H1 (cell line): ENCODE results near the gene SLC2A13. TPM values are rescaled to one million over a fixed set of nuclear protein-coding genes. Genes with fewer than 3 reads are reported as not detected.

Source experiments
- CTCF ChIA-PET: fragments of 300-600 bp; sonication (Branson Sonifier 250); formaldehyde crosslinking; loops from one replicate; lab custom pipeline; 2021; ENCODE audit not compliant: partially characterized antibody; lab: Charles Lee
- POLR2A ChIA-PET: fragments of 300-600 bp; sonication (Branson Sonifier 250); formaldehyde crosslinking; loops from one replicate; lab custom pipeline; 2021; ENCODE audit warnings: inconsistent platforms; ENCODE audit not compliant: partially characterized antibody; lab: Charles Lee
- DNase-seq, 2 experiments: peaks; one replicate each; pipeline versions ENCODE4 v3.0.0 to v3.0.0-alpha.2; 2010 to 2022; ENCODE audit warnings: low spot score in 2 of 2, low read depth in 1 of 2, mixed read lengths in 1 of 2
- FAIRE-seq: peaks from 2 replicates; lab custom pipeline; 2011; peaks lifted over from hg19 to GRCh38; lab: Jason Lieb, UNC
- H2AFZ ChIP-seq: 2 replicates; pipeline ENCODE4 v1.8.1; 2012; ENCODE audit warnings: low read length, inconsistent platforms
- H2AK5ac ChIP-seq: 2 replicates; pipeline ENCODE4 v1.6.1; 2013; ENCODE audit warnings: low read depth, low read length
- H2BK120ac ChIP-seq: replicated peaks from 2 replicates; pipeline ENCODE3; 2013; ENCODE audit warnings: low read depth, low read length, inconsistent platforms
- H2BK12ac ChIP-seq: 2 replicates; pipeline ENCODE4 v1.6.1; 2013; ENCODE audit warnings: low read depth, low read length
- H2BK15ac ChIP-seq: 2 replicates; pipeline ENCODE4 v1.6.1; 2013; ENCODE audit warnings: low read length
- H2BK20ac ChIP-seq: 2 replicates; pipeline ENCODE4 v1.6.1; 2013; ENCODE audit warnings: low read length
- H2BK5ac ChIP-seq: 2 replicates; pipeline ENCODE4 v1.6.1; 2013; ENCODE audit warnings: low read depth, low read length
- H3K14ac ChIP-seq: 2 replicates; pipeline ENCODE4 v1.6.1; 2013; ENCODE audit warnings: inconsistent platforms; ENCODE audit not compliant: insufficient read length
- H3K18ac ChIP-seq: 2 replicates; pipeline ENCODE4 v1.6.1; 2013; ENCODE audit warnings: low read length; ENCODE audit errors: extremely low read depth
- H3K23ac ChIP-seq: 2 replicates; pipeline ENCODE4 v1.6.1; 2013; ENCODE audit warnings: inconsistent platforms; ENCODE audit not compliant: insufficient read length
- H3K23me2 ChIP-seq: 2 replicates; pipeline ENCODE4 v1.6.1; 2013; ENCODE audit warnings: low read depth, low read length
- H3K27ac ChIP-seq: 2 replicates; pipeline ENCODE4 v1.6.1; 2011; ENCODE audit warnings: low read depth, low read length, inconsistent platforms
- H3K27me3 ChIP-seq, 4 experiments: replicated peaks in 1 of 4; 1 replicate in 1 of 4; 2 replicates in 3 of 4; pipeline versions ENCODE4 v1.6.1 to v1.8.1; 2011 to 2013; ENCODE audit warnings: low read length in 3 of 4, mild to moderate bottlenecking in 3 of 4, inconsistent platforms in 2 of 4, mixed read lengths in 2 of 4, moderate library complexity in 1 of 4; ENCODE audit not compliant: control insufficient read depth in 3 of 4, insufficient read depth in 3 of 4; ENCODE audit errors: extremely low read depth in 1 of 4
- H3K36me3 ChIP-seq, 4 experiments: 2 replicates each; pipeline versions ENCODE4 v1.6.1 to v1.8.1; 2011 to 2013; ENCODE audit warnings: mild to moderate bottlenecking in 4 of 4, low read length in 3 of 4, moderate library complexity in 2 of 4, control low read depth in 1 of 4, inconsistent platforms in 1 of 4; ENCODE audit not compliant: insufficient read depth in 4 of 4, control insufficient read depth in 2 of 4
- H3K4ac ChIP-seq: replicated peaks from 2 replicates; pipeline ENCODE3; 2013; ENCODE audit warnings: low read length, low read depth, mixed read lengths, inconsistent platforms; ENCODE audit not compliant: insufficient read length
- H3K4me1 ChIP-seq, 4 experiments: replicated peaks in 1 of 4; 1 replicate in 1 of 4; 2 replicates in 3 of 4; pipeline versions ENCODE4 v1.6.1 to v1.8.1; 2011 to 2013; ENCODE audit warnings: low read length in 3 of 4, inconsistent platforms in 2 of 4, mixed read lengths in 1 of 4; ENCODE audit not compliant: insufficient read depth in 4 of 4, control insufficient read depth in 3 of 4
- H3K4me2 ChIP-seq, 2 experiments: 2 replicates each; pipeline versions ENCODE4 v1.6.1 to v1.8.1; 2011 to 2013; ENCODE audit warnings: low read depth in 2 of 2, low read length in 2 of 2, control low read depth in 1 of 2, inconsistent platforms in 1 of 2, mild to moderate bottlenecking in 1 of 2; ENCODE audit not compliant: insufficient read depth in 1 of 2
- H3K4me3 ChIP-seq, 4 experiments: fragments of 200-600, 300-600 bp in 1 of 4; sonication (generic), shearing (Covaris generic), sonication (Bioruptor Twin) in 1 of 4; 2 replicates each; pipeline versions ENCODE4 v1.5.1 to v1.8.1; 2011 to 2016; ENCODE audit warnings: low read length in 4 of 4, low read depth in 3 of 4, control low read depth in 2 of 4, inconsistent platforms in 2 of 4, mild to moderate bottlenecking in 2 of 4, mixed read lengths in 1 of 4, moderate library complexity in 1 of 4; ENCODE audit not compliant: insufficient read depth in 2 of 4; ENCODE audit errors: extremely low read depth in 1 of 4
- H3K56ac ChIP-seq: replicated peaks from 2 replicates; pipeline ENCODE3; 2013; ENCODE audit warnings: low read depth, mild to moderate bottlenecking, mixed read lengths, low read length, inconsistent platforms; ENCODE audit not compliant: insufficient read length
- H3K79me1 ChIP-seq: 2 replicates; pipeline ENCODE4 v1.6.1; 2013; ENCODE audit warnings: low read depth, low read length, control low read depth
- H3K79me2 ChIP-seq, 2 experiments: 2 replicates each; pipeline versions ENCODE4 v1.6.1 to v1.8.1; 2012 to 2013; ENCODE audit warnings: low read length in 2 of 2, mild to moderate bottlenecking in 2 of 2, inconsistent platforms in 1 of 2; ENCODE audit not compliant: insufficient read depth in 2 of 2, control insufficient read depth in 1 of 2
- H3K9ac ChIP-seq, 4 experiments: replicated peaks in 1 of 4; 1 replicate in 1 of 4; 2 replicates in 3 of 4; pipeline versions ENCODE4 v1.6.1 to v1.8.1; 2011 to 2013; ENCODE audit warnings: low read depth in 3 of 4, low read length in 3 of 4, control low read depth in 2 of 4, mild to moderate bottlenecking in 2 of 4, moderate library complexity in 2 of 4, inconsistent platforms in 1 of 4; ENCODE audit errors: extremely low read depth in 1 of 4
- H3K9me3 ChIP-seq, 2 experiments: 2 replicates each; pipeline versions ENCODE4 v1.6.1 to v1.8.1; 2012 to 2013; ENCODE audit warnings: mild to moderate bottlenecking in 2 of 2, moderate library complexity in 2 of 2, control low read depth in 1 of 2, inconsistent platforms in 1 of 2, low read depth in 1 of 2, low read length in 1 of 2, mixed read lengths in 1 of 2; ENCODE audit not compliant: insufficient read depth in 2 of 2
- H4K20me1 ChIP-seq, 2 experiments: replicated peaks in 1 of 2; 2 replicates each; pipeline versions ENCODE3 to v1.8.1; 2011 to 2013; ENCODE audit warnings: inconsistent platforms in 2 of 2, low read length in 2 of 2, mild to moderate bottlenecking in 1 of 2; ENCODE audit not compliant: insufficient read depth in 2 of 2, control insufficient read depth in 1 of 2
- H4K5ac ChIP-seq: 2 replicates; pipeline ENCODE4 v1.6.1; 2013; ENCODE audit warnings: low read length, low read depth, mixed read lengths, inconsistent platforms; ENCODE audit not compliant: insufficient read length
- H4K8ac ChIP-seq: 2 replicates; pipeline ENCODE4 v1.8.0; 2013; ENCODE audit warnings: mild to moderate bottlenecking, moderate library complexity, low read length, inconsistent platforms; ENCODE audit not compliant: insufficient read depth; ENCODE audit errors: extremely low read depth
- H4K91ac ChIP-seq: replicated peaks from 2 replicates; pipeline ENCODE3; 2013; ENCODE audit warnings: low read length, mixed read lengths, inconsistent platforms; ENCODE audit not compliant: insufficient read length
- CBX5 ChIP-seq: fragments of 300-800, 300-1000 bp; sonication (generic); IDR thresholded peaks from 2 replicates; pipeline ENCODE4 v1.7.1; 2016; ENCODE audit warnings: antibody characterized with exemption, low read length, low read depth
- EZH2 ChIP-seq: fragments of 200-600 bp; sonication (generic); IDR thresholded peaks from 2 replicates; pipeline ENCODE4 v1.7.1; 2012; ENCODE audit warnings: low read depth, mild to moderate bottlenecking, moderate library complexity, low read length, inconsistent platforms; ENCODE audit not compliant: severe bottlenecking
- FOSL1 ChIP-seq: IDR thresholded peaks from 2 replicates; pipeline ENCODE4 v1.6.1; 2011; ENCODE audit warnings: mild to moderate bottlenecking, low read depth, low read length, moderate library complexity; ENCODE audit not compliant: insufficient read depth
- RBBP5 ChIP-seq: IDR thresholded peaks from 2 replicates; pipeline ENCODE4 v1.7.1; 2012; ENCODE audit warnings: low read depth, mild to moderate bottlenecking, inconsistent platforms, low read length, moderate library complexity, borderline replicate concordance
- TAF7 ChIP-seq: optimal IDR thresholded peaks from 2 replicates; pipeline ENCODE3; 2011; ENCODE audit warnings: low read depth, mild to moderate bottlenecking, inconsistent platforms, low read length, moderate library complexity, borderline replicate concordance
- TCF12 ChIP-seq: IDR thresholded peaks from 2 replicates; pipeline ENCODE4 v1.6.1; 2011; ENCODE audit warnings: low read depth, mild to moderate bottlenecking, low read length
- TEAD4 ChIP-seq: IDR thresholded peaks from 2 replicates; pipeline ENCODE4 v1.6.1; 2012; ENCODE audit warnings: low read depth, low read length, inconsistent platforms, mixed read lengths
- ZNF274 ChIP-seq: IDR thresholded peaks from 2 replicates; pipeline ENCODE4 v1.7.0; 2012; ENCODE audit warnings: low read length, borderline replicate concordance; ENCODE audit errors: extremely low read depth
- WGBS, 2 experiments: shearing (Covaris generic) in 1 of 2; methylation state at CpG; one replicate each; pipeline versions ENCODE4 v1.1.6 to v1.1.7; 2013 to 2015; ENCODE audit warnings: low lambda C conversion rate in 2 of 2, mixed read lengths in 2 of 2, inconsistent platforms in 1 of 2, low coverage in 1 of 2, missing lambda C conversion rate in 1 of 2; ENCODE audit not compliant: insufficient replicate concordance in 2 of 2, insufficient coverage in 1 of 2, insufficient read length in 1 of 2; ENCODE audit errors: extremely low coverage in 1 of 2, missing lambda C conversion rate in 1 of 2; 5-methylcytosine and 5-hydroxymethylcytosine counted together
- polyA plus RNA-seq, 7 experiments: library from polyadenylated mRNA; depleted of rRNA in 3 of 7; stranded (reverse) in 5 of 7; unstranded in 2 of 7; fragments of >200 nt in 5 of 7; fragments of 200-250 nt in 2 of 7; gene quantifications; 1 replicate in 5 of 7; 2 replicates in 1 of 7; 4 replicates in 1 of 7; pipeline versions ENCODE4 v1.2.1 to v1.2.3, GENCODE V29; 2011 to 2013; ENCODE audit warnings: missing spikeins in 2 of 7, mixed read lengths in 2 of 7
- total RNA-seq: library from RNA; stranded (reverse); fragmentation: NEBNext Ultra II Directional; extraction: Animal tissue kit (Norgen Biotek cat#: 25700); gene quantifications from 2 replicates; pipeline ENCODE4 v1.2.1, GENCODE V29; 2021

SLC2A13 gene
- total and polyA plus RNA-seq, 2 of the 8 experiments (the other 6 are each of a cell fraction or from before 2014, with no cell fraction given) = 2.8 to 9.6 TPM

GRCh38 chr12:39846971-39847650, 258.8 kb downstream of the SLC2A13 start:
- CTCF ChIA-PET = interaction anchor here (1.1 kb wide), 1 partner anchor 261 kb away, joined by 3 read pairs; no protein-coding TSS in a partner anchor
- Histone ChIP-seq H2BK15ac (no peak overlapping the region), H3K4ac (no peak overlapping the region), H3K18ac (no peak overlapping the region), H3K36me3 (no peaks in the 10 kb centered on the region), H3K4me2 (no peak overlapping the region), H3K56ac (no peak overlapping the region), H4K5ac (no peak overlapping the region), H3K4me3 (no peak overlapping the region), H3K23ac (no peak overlapping the region), H2AFZ (no peak overlapping the region; the same call in 1 of the 2 replicates), H2BK12ac (no peak overlapping the region), H3K4me1 (0 out of 7 replicates have a peak, but pooled peaks cover 0 to 2% (median 0%) of the 10 kb centered on the region in 4 experiments), H3K79me2 (no peaks in the 10 kb centered on the region), H3K9ac (no peak overlapping the region), H2BK120ac (no peak overlapping the region), H3K23me2 (no peaks in the 10 kb centered on the region), H2BK20ac (no peak overlapping the region), H3K27ac (no peak overlapping the region), H3K14ac (no peak overlapping the region), H3K79me1 (no peaks in the 10 kb centered on the region), H3K27me3 (no peaks in the 10 kb centered on the region), H2AK5ac (no peak overlapping the region), H3K9me3 (no peaks in the 10 kb centered on the region), H4K20me1 (no peaks in the 10 kb centered on the region), H4K8ac (no peak overlapping the region), H4K91ac (no peak overlapping the region), H2BK5ac (no peak overlapping the region)
- POLR2A ChIA-PET = no interaction called here
- FAIRE-seq (no peak), DNase-seq (no peak)
- 92% methylated on average over 2 of the region's 2 CpGs; no CpG with 5 or more reads in 1 of the 2 experiments for WGBS, 2 experiments
- TF ChIP-seq EZH2 (no peak), TAF7 (no peak), RBBP5 (no peak), TEAD4 (no peak), CBX5 (no peak), TCF12 (no peak), ZNF274 (no peak), FOSL1 (no peak)
